OCI-LY7 (cell line): ENCODE measurements around the gene TMEM61. TPM values are rescaled to one million over a fixed set of nuclear protein-coding genes. Genes with fewer than 3 reads are reported as not detected.

Experiments used
- BruUV-seq: library from RNA; stranded (reverse); fragments of 400-500 nt; replicated peaks from 2 replicates; lab custom pipeline; 2021; lab: Mats Ljungman, UMichigan
- CTCF ChIA-PET: fragments of 300-600 bp; sonication (Branson Sonifier 250); formaldehyde crosslinking; loops from one replicate; lab custom pipeline; 2022; ENCODE audit warnings: antibody characterized with exemption; ENCODE audit not compliant: unreplicated experiment; lab: Charles Lee
- POLR2A ChIA-PET: fragments of 300-600 bp; sonication (Branson Sonifier 250); formaldehyde crosslinking; loops from one replicate; lab custom pipeline; 2022; ENCODE audit warnings: antibody characterized with exemption; lab: Charles Lee
- DNase-seq: peaks from one replicate; pipeline ENCODE4 v3.0.0-alpha.2; 2015; ENCODE audit warnings: low spot score
- H2AFZ ChIP-seq: fragments of 200-600 bp; sonication (generic), shearing (Covaris generic); 2 replicates; pipeline ENCODE4 v1.6.1; 2014; ENCODE audit warnings: mild to moderate bottlenecking, antibody characterized with exemption, low read length, moderate library complexity
- H3K27ac ChIP-seq: fragments of 200-600 bp; sonication (generic); 2 replicates; pipeline ENCODE4 v1.5.1; 2014; ENCODE audit warnings: mixed run types, low read depth, mild to moderate bottlenecking, moderate library complexity, low read length, inconsistent platforms; ENCODE audit not compliant: poor library complexity, severe bottlenecking
- H3K36me3 ChIP-seq: fragments of 200-600 bp; sonication (generic); 2 replicates; pipeline ENCODE4 v1.6.1; 2014; ENCODE audit warnings: mild to moderate bottlenecking, antibody characterized with exemption, low read length, moderate library complexity, mixed read lengths; ENCODE audit not compliant: insufficient read depth
- H3K4me1 ChIP-seq: fragments of 200-600 bp; sonication (generic); 2 replicates; pipeline ENCODE4 v1.5.1; 2014; ENCODE audit warnings: mild to moderate bottlenecking, low read length; ENCODE audit not compliant: insufficient read depth, poor library complexity, severe bottlenecking
- H3K4me2 ChIP-seq: fragments of 200-600 bp; sonication (generic); 2 replicates; pipeline ENCODE4 v1.6.1; 2014; ENCODE audit warnings: mild to moderate bottlenecking, low read length
- H3K4me3 ChIP-seq: fragments of 200-600 bp; sonication (generic); 2 replicates; pipeline ENCODE4 v1.5.1; 2014; ENCODE audit warnings: mild to moderate bottlenecking, low read depth, low read length; ENCODE audit not compliant: poor library complexity, severe bottlenecking
- H3K79me2 ChIP-seq: fragments of 200-600 bp; sonication (generic); 2 replicates; pipeline ENCODE4 v1.6.1; 2016; ENCODE audit warnings: low read depth, mild to moderate bottlenecking, low read length, moderate library complexity, mixed read lengths; ENCODE audit not compliant: insufficient read depth
- H3K9me2 ChIP-seq: fragments of 200-600 bp; sonication (generic); 2 replicates; pipeline ENCODE4 v1.6.1; 2016; ENCODE audit warnings: mild to moderate bottlenecking, low read length, mixed read lengths; ENCODE audit not compliant: insufficient read depth
- H3K9me3 ChIP-seq: fragments of 200-600 bp; sonication (generic); 2 replicates; pipeline ENCODE4 v1.6.1; 2014; ENCODE audit warnings: mild to moderate bottlenecking, mixed run types, low read length, mixed read lengths
- H4K20me1 ChIP-seq: fragments of 200-600 bp; sonication (generic); 2 replicates; pipeline ENCODE4 v1.6.1; 2014; ENCODE audit warnings: mild to moderate bottlenecking, antibody characterized with exemption, low read length, moderate library complexity, mixed read lengths; ENCODE audit not compliant: insufficient read depth
- EZH2phosphoT487 ChIP-seq: fragments of 200-600 bp; sonication (generic); IDR thresholded peaks from 2 replicates; pipeline ENCODE4 v1.6.1; 2018; ENCODE audit warnings: low read depth, borderline replicate concordance, mild to moderate bottlenecking, mixed run types, antibody characterized with exemption, low read length, moderate library complexity, mixed read lengths
- intact Hi-C: fragments of 100-400 bp; cut with micrococcal nuclease; formaldehyde crosslinking; loops from one replicate; pipeline ENCODE4 v1.10.0; 2022; ENCODE audit not compliant: unreplicated experiment
- total RNA-seq, 2 experiments: library from RNA; depleted of rRNA in 1 of 2; stranded (reverse); fragments of >200 nt in 1 of 2; shearing (Covaris generic) in 1 of 2; gene quantifications; 2 replicates each; pipeline ENCODE4 v1.2.3, GENCODE V29; 2014 to 2022
- TF ChIP-seq, protein P1 (sequence below): fragments of 200-600 bp; sonication (generic); conservative IDR thresholded peaks from 2 replicates; pipeline ENCODE4 v1.5.1; 2014; ENCODE audit warnings: mild to moderate bottlenecking, antibody characterized with exemption, low read length, moderate library complexity, mixed read lengths

The TMEM61 gene
- total RNA-seq, 2 experiments from 2014 or later, result not detected

DNA sequence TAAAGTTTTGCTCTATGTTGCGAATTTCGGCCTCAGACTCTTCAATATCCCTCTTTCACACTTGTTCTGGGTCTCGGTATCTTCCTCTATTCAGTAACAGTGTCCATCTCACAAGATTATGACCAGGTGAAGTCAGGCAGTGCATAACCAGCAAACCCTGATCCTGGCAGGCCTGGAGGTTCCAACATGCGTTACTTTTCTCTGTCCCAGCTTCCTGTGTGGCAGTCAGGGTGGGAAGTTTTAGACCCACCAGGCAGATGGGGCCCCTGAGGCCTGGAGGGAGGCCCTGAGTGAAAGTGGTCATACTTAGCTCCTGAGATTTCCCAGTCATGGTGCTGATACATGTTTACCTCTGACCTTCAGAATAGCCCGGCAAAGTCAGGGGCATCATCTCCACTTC is 5.1 kb downstream of the TMEM61 start:
- no peaks in the 10 kb centered on the region for H3K36me3 ChIP-seq
- intact Hi-C loops, result no loop called here
- no peak overlapping the region for H3K4me3 ChIP-seq
- H3K9me2 ChIP-seq, result no peaks in the 10 kb centered on the region
- no peaks in the 10 kb centered on the region for H3K79me2 ChIP-seq
- POLR2A ChIA-PET, result no interaction called here
- H3K4me2 ChIP-seq, result no peak overlapping the region
- no peaks in the 10 kb centered on the region for H3K9me3 ChIP-seq
- H4K20me1 ChIP-seq, result no peaks in the 10 kb centered on the region
- no peak for TF ChIP-seq EZH2phosphoT487
- TF ChIP-seq, protein P1, sequence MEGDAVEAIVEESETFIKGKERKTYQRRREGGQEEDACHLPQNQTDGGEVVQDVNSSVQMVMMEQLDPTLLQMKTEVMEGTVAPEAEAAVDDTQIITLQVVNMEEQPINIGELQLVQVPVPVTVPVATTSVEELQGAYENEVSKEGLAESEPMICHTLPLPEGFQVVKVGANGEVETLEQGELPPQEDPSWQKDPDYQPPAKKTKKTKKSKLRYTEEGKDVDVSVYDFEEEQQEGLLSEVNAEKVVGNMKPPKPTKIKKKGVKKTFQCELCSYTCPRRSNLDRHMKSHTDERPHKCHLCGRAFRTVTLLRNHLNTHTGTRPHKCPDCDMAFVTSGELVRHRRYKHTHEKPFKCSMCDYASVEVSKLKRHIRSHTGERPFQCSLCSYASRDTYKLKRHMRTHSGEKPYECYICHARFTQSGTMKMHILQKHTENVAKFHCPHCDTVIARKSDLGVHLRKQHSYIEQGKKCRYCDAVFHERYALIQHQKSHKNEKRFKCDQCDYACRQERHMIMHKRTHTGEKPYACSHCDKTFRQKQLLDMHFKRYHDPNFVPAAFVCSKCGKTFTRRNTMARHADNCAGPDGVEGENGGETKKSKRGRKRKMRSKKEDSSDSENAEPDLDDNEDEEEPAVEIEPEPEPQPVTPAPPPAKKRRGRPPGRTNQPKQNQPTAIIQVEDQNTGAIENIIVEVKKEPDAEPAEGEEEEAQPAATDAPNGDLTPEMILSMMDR, result no peak
- H3K4me1 ChIP-seq, result no peaks in the 10 kb centered on the region
- no peak overlapping the region for H3K27ac ChIP-seq
- no TSS peak for BruUV-seq
- no peak overlapping the region for H2AFZ ChIP-seq
- CTCF ChIA-PET, result no interaction called here
- no peak for DNase-seq

DNA sequence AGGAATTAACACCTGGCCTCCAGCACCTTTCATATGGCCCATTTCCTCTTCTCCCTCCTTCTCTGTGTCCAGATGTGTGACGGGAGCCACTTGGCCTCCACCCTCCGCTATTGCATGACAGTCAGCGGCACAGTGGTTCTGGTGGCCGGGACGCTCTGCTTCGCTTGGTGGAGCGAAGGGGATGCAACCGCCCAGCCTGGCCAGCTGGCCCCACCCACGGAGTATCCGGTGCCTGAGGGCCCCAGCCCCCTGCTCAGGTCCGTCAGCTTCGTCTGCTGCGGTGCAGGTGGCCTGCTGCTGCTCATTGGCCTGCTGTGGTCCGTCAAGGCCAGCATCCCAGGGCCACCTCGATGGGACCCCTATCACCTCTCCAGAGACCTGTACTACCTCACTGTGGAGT is 5.6 kb downstream of the TMEM61 start:
- Histone ChIP-seq H3K27ac (no peak overlapping the region), H3K4me3 (no peak overlapping the region), H3K36me3 (no peaks in the 10 kb centered on the region), H3K4me1 (no peaks in the 10 kb centered on the region), H4K20me1 (no peaks in the 10 kb centered on the region), H2AFZ (no peak overlapping the region), H3K9me2 (no peaks in the 10 kb centered on the region), H3K9me3 (no peaks in the 10 kb centered on the region), H3K79me2 (no peaks in the 10 kb centered on the region), H3K4me2 (no peak overlapping the region)
- no TSS peak for BruUV-seq
- ChIA-PET POLR2A (no interaction called here), CTCF (interaction anchor here (0.9 kb wide), 1 partner anchor 10 kb away, joined by 4 read pairs; no protein-coding TSS in a partner anchor)
- no peak for DNase-seq
- intact Hi-C loops, result no loop called here
- no peak for TF ChIP-seq EZH2phosphoT487
- TF ChIP-seq, protein P1, result no peak

DNA sequence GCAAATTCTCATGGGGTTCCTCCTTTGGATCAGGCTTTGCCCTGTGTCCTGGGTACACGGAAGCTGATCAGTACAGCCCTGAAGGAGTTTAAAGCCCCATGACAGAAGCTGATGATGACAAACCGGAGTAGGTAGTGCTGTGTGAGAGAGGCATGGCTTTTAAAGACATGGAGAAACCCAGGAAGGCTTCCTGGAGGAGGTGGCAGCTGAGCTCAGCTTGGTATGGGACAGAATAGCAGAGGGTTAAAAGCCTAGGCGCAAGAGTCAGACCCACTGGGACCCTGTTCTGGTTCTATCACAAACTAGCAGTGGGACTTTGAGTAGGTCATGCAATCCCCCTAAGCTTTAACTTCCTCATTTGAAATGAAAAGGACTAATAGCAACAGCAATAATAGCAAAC is 6.1 kb downstream of the TMEM61 start:
- Histone ChIP-seq H3K27ac (no peak overlapping the region), H3K4me2 (no peak overlapping the region), H3K36me3 (no peaks in the 10 kb centered on the region), H2AFZ (no peak overlapping the region), H3K9me3 (no peaks in the 10 kb centered on the region), H3K4me1 (no peaks in the 10 kb centered on the region), H3K9me2 (no peaks in the 10 kb centered on the region), H4K20me1 (no peaks in the 10 kb centered on the region), H3K79me2 (no peaks in the 10 kb centered on the region), H3K4me3 (no peak overlapping the region)
- no TSS peak for BruUV-seq
- TF ChIP-seq, protein P1, result no peak
- TF ChIP-seq EZH2phosphoT487, result no peak
- no peak for DNase-seq
- ChIA-PET CTCF (interaction anchor here (0.9 kb wide), 1 partner anchor 10 kb away, joined by 4 read pairs; no protein-coding TSS in a partner anchor), POLR2A (no interaction called here)
- intact Hi-C loops, result no loop called here
